GM12878 (cell line): Measurements from ENCODE around the gene ARL5C. TPM values are rescaled to one million over a fixed set of nuclear protein-coding genes. Genes with fewer than 3 reads are reported as not detected.

Experiments used
- ATAC-seq: fragments of 200-7000 bp; cut with Tn5 transposase; 3 replicates; pipeline ENCODE4 v1.9.1; 2020; ENCODE audit warnings: mild to moderate bottlenecking, moderate library complexity
- BruUV-seq: library from RNA; stranded (reverse); fragments of 400-500 nt; replicated peaks from 2 replicates; lab custom pipeline; 2021; lab: Mats Ljungman, UMichigan
- CTCF ChIA-PET: fragments of 300-600 bp; sonication (Branson Sonifier 250); formaldehyde crosslinking; extraction: SDS; loops from one replicate; lab custom pipeline; 2021; ENCODE audit warnings: inconsistent platforms; lab: Yijun Ruan, JAX
- POLR2A ChIA-PET: fragments of 350-600 bp; formaldehyde crosslinking; extraction: SDS; loops from one replicate; lab custom pipeline; 2021; ENCODE audit warnings: inconsistent platforms; lab: Charles Lee
- RAD21 ChIA-PET: fragments of 300-600 bp; sonication (Branson Sonifier 250); formaldehyde crosslinking; loops from one replicate; lab custom pipeline; 2023; ENCODE audit warnings: antibody characterized with exemption; ENCODE audit not compliant: unreplicated experiment; lab: Charles Lee
- SMC1A ChIA-PET: fragments of 300-600 bp; sonication (Branson Sonifier 250); formaldehyde crosslinking; loops from one replicate; lab custom pipeline; 2023; ENCODE audit not compliant: unreplicated experiment, uncharacterized antibody; lab: Charles Lee
- DNase-seq: peaks from one replicate; pipeline ENCODE4 v3.0.0-alpha.2; 2011; ENCODE audit warnings: low read depth, low spot score
- FAIRE-seq: peaks from 3 replicates; lab custom pipeline; 2011; peaks lifted over from hg19 to GRCh38; lab: Jason Lieb, UNC
- H2AFZ ChIP-seq: 2 replicates; pipeline ENCODE4 v1.6.0; 2011; ENCODE audit warnings: low read depth, low read length, control low read depth; ENCODE audit not compliant: control insufficient read depth
- H3K27ac ChIP-seq: 2 replicates; pipeline ENCODE4 v1.5.1; 2011; ENCODE audit warnings: control low read depth; ENCODE audit not compliant: control insufficient read depth, insufficient read depth
- H3K27me3 ChIP-seq, 2 experiments: replicated peaks in 1 of 2; 2 replicates each; pipeline versions ENCODE4 v1.6.0 to v1.6.1; 2011; ENCODE audit warnings: low read length in 1 of 2; ENCODE audit not compliant: control insufficient read depth in 2 of 2, insufficient read depth in 2 of 2
- H3K36me3 ChIP-seq, 2 experiments: 2 replicates each; pipeline ENCODE4 v1.5.1; 2011; ENCODE audit warnings: low read length in 1 of 2; ENCODE audit not compliant: control insufficient read depth in 2 of 2, insufficient read depth in 2 of 2
- H3K4me1 ChIP-seq: 2 replicates; pipeline ENCODE4 v1.6.1; 2011; ENCODE audit warnings: mild to moderate bottlenecking, low read length, moderate library complexity, mixed read lengths; ENCODE audit not compliant: control insufficient read depth, insufficient read depth
- H3K4me2 ChIP-seq: 2 replicates; pipeline ENCODE4 v1.6.0; 2011; ENCODE audit warnings: control low read depth; ENCODE audit not compliant: control insufficient read depth, insufficient read depth
- H3K4me3 ChIP-seq: fragments of 200-600 bp; sonication (generic); 2 replicates; pipeline ENCODE4 v1.5.1; 2016
- H3K79me2 ChIP-seq: 2 replicates; pipeline ENCODE4 v1.6.0; 2011; ENCODE audit warnings: low read length; ENCODE audit not compliant: control insufficient read depth, insufficient read depth
- H3K9ac ChIP-seq: 2 replicates; pipeline ENCODE4 v1.8.0; 2011; ENCODE audit warnings: low read length, control low read depth, mixed read lengths; ENCODE audit not compliant: control insufficient read depth, insufficient read depth
- H3K9me3 ChIP-seq: replicated peaks from 3 replicates; pipeline ENCODE4 v1.5.1; 2011; ENCODE audit warnings: mild to moderate bottlenecking, low read length; ENCODE audit not compliant: control insufficient read depth, insufficient read depth
- H4K20me1 ChIP-seq: 2 replicates; pipeline ENCODE4 v1.6.0; 2011; ENCODE audit not compliant: control insufficient read depth, insufficient read depth
- BCL11A ChIP-seq: IDR thresholded peaks from 2 replicates; pipeline ENCODE4 v1.6.1; 2011; ENCODE audit warnings: low read depth, low read length
- CHD4 ChIP-seq: fragments of 200-600 bp; sonication (generic); IDR thresholded peaks from 2 replicates; pipeline ENCODE4 v1.6.1; 2016; ENCODE audit warnings: mild to moderate bottlenecking
- EZH2 ChIP-seq: IDR thresholded peaks from 2 replicates; pipeline ENCODE4 v1.6.1; 2012; ENCODE audit warnings: low read depth, mild to moderate bottlenecking, control low read depth, inconsistent platforms, low read length, borderline replicate concordance; ENCODE audit not compliant: control insufficient read depth
- NFYA ChIP-seq: IDR thresholded peaks from 2 replicates; pipeline ENCODE4 v1.6.1; 2011; ENCODE audit warnings: low read depth, mild to moderate bottlenecking, low read length, improper control_type of control experiment, borderline replicate concordance
- NR2C1 ChIP-seq: fragments of 450-650 bp; IDR thresholded peaks from 2 replicates; pipeline ENCODE4 v1.6.1; 2017; ENCODE audit warnings: antibody characterized with exemption, mild to moderate bottlenecking, moderate library complexity
- POLR2AphosphoS2 ChIP-seq: IDR thresholded peaks from 2 replicates; pipeline ENCODE4 v1.6.1; 2011; ENCODE audit warnings: low read depth, mild to moderate bottlenecking, low read length, improper control_type of control experiment, moderate library complexity
- RAD21 ChIP-seq: IDR thresholded peaks from 2 replicates; pipeline ENCODE4 v1.6.1; 2011; ENCODE audit warnings: mild to moderate bottlenecking, low read depth, low read length, moderate library complexity; ENCODE audit not compliant: insufficient read depth
- RCOR1 ChIP-seq: conservative IDR thresholded peaks from 2 replicates; pipeline ENCODE4 v1.6.1; 2012; ENCODE audit warnings: low read depth, low read length, improper control_type of control experiment
- SREBF2 ChIP-seq: IDR thresholded peaks from 2 replicates; pipeline ENCODE4 v1.6.1; 2012; ENCODE audit warnings: mild to moderate bottlenecking, low read length
- SUZ12 ChIP-seq: fragments of 200-600 bp; sonication (generic); IDR thresholded peaks from one replicate; pipeline ENCODE4 v1.6.1; 2018; ENCODE audit warnings: antibody characterized with exemption, mild to moderate bottlenecking; ENCODE audit not compliant: unreplicated experiment
- TAF1 ChIP-seq: IDR thresholded peaks from 2 replicates; pipeline ENCODE4 v1.6.1; 2011; ENCODE audit warnings: mild to moderate bottlenecking, low read depth, low read length, borderline replicate concordance
- ZBED1 ChIP-seq: IDR thresholded peaks from 2 replicates; pipeline ENCODE4 v1.6.1; 2016; ENCODE audit warnings: borderline replicate concordance
- ZNF217 ChIP-seq: fragments of 450-650 bp; IDR thresholded peaks from 2 replicates; pipeline ENCODE4 v1.6.1; 2017; ENCODE audit warnings: antibody characterized with exemption, mild to moderate bottlenecking
- WGBS: methylation state at CpG from one replicate; pipeline ENCODE4 v1.1.6; 2016; ENCODE audit warnings: low lambda C conversion rate; ENCODE audit not compliant: insufficient replicate concordance, insufficient coverage; ENCODE audit errors: missing lambda C conversion rate; 5-methylcytosine and 5-hydroxymethylcytosine counted together
- in situ Hi-C: fragments of 300-500 bp; cut with MboI; formaldehyde crosslinking; loops from 9 replicates; pipeline ENCODE4 v1.14.3; 2018; ENCODE audit warnings: mixed read lengths
- intact Hi-C: fragments of 100-400 bp; cut with micrococcal nuclease; formaldehyde crosslinking; loops from one replicate; pipeline ENCODE4 v1.14.2; 2022; ENCODE audit not compliant: unreplicated experiment
- polyA plus RNA-seq, 11 experiments: library from polyadenylated mRNA; depleted of rRNA in 4 of 11; unstranded in 6 of 11; stranded (reverse) in 5 of 11; fragments of >200 nt; fragmentation: Nextera tagmentation in 4 of 11; fragmentation: Illumina TruSeq in 1 of 11; extraction: Ambion mirVana in 4 of 11; extraction: Trizol in 1 of 11; gene quantifications; 1 replicate in 1 of 11; 2 replicates in 10 of 11; pipeline versions ENCODE4 v1.2.1 to v1.2.3, GENCODE V29; 2011 to 2016; ENCODE audit warnings: inconsistent platforms in 2 of 11, missing spikeins in 2 of 11, low read depth in 1 of 11
- total RNA-seq, 4 experiments: library from RNA; depleted of rRNA in 3 of 4; stranded (reverse); fragments of >200 nt in 3 of 4; fragmentation: Illumina TruSeq in 1 of 4; extraction: Trizol in 1 of 4; gene quantifications; 2 replicates each; pipeline versions ENCODE4 v1.2.1 to v1.2.3, GENCODE V29; 2013 to 2021

The ARL5C gene
- total and polyA plus RNA-seq, 10 of the 15 experiments (the other 5 are each of a cell fraction or from before 2014, with no cell fraction given), result not detected

DNA sequence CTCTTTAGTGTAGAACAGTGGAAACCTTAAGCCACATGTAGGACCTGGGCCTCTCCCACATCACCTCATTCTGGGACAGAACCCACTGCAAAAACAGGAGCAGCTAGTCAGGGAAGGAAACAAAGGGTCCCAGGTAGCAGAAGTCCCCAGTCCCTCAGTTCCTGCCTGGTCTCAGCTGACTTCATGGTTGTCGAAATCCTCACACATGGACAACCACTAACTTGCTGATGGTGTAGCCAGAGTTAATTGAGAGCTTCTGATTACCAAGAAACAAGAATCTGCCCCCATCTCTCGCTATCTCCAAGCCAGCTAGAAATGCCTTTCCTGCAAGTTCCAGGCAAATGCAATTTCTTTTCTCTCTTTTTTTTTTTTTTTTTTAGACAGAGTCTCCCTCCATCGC is 3.6 kb upstream of the ARL5C start:
- Histone ChIP-seq H3K27ac (no peak overlapping the region), H3K4me2 (no peak overlapping the region), H3K9me3 (no peaks in the 10 kb centered on the region), H3K9ac (no peak overlapping the region), H3K36me3 (no peaks in the 10 kb centered on the region), H3K79me2 (no peaks in the 10 kb centered on the region), H3K4me1 (peaks cover 9% of the 10 kb centered on the region), H4K20me1 (no peaks in the 10 kb centered on the region), H3K4me3 (no peak overlapping the region), H2AFZ (no peak overlapping the region), H3K27me3 (peaks cover 0 to 2% of the 10 kb centered on the region in 2 experiments; a peak in 2 of 4 replicates)
- in situ Hi-C loops (no loop called here), intact Hi-C loops (no loop called here)
- SMC1A ChIA-PET, result interaction anchor here (0.7 kb wide), 1 partner anchor 11 kb away, joined by 3 read pairs; no protein-coding TSS in a partner anchor
- CTCF ChIA-PET, result interaction anchor here (1.8 to 1.9 kb wide), 2 partner anchors 62 to 186 kb away, joined by 4 to 10 read pairs; no protein-coding TSS in a partner anchor
- ATAC-seq, result no peak
- POLR2A ChIA-PET, result interaction anchor here (0.6 to 0.7 kb wide), 3 partner anchors 104 to 179 kb away, joined by 3 to 7 read pairs (median 4); no protein-coding TSS in a partner anchor
- RAD21 ChIA-PET, result interaction anchor here (0.9 to 1.8 kb wide), 2 partner anchors 16 to 66 kb away, joined by 3 to 8 read pairs; no protein-coding TSS in a partner anchor
- no peak for DNase-seq
- TF ChIP-seq BCL11A (no peak), NFYA (no peak)
- WGBS, result 71% methylated on average over 2 of the region's 3 CpGs
- peak; percentile 31 for FAIRE-seq
- no TSS peak for BruUV-seq

DNA sequence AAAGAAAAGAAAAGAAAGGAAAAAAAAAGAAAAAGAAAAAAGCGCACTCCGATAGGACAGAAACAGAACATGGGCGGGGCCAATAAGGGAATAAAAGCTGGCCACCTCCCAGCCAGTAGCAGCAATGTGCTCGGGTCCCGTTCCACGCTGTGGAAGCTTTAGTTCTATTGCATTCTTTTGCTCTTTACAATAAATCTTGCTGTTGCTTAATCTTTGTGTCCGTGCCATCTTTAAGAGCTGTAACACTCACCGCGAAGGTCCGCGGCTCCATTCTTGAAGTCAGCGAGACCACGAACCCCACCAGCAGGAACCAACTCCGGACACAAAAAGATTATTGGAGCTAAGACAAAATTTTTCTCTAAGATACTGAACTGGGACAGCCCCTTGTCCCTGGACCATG is 3.1 kb upstream of the ARL5C start:
- RAD21 ChIA-PET, result interaction anchor here (0.9 to 1.8 kb wide), 2 partner anchors 16 to 67 kb away, joined by 3 to 8 read pairs; no protein-coding TSS in a partner anchor
- ATAC-seq (no peak), FAIRE-seq (no peak), DNase-seq (no peak)
- H3K9me3 ChIP-seq, result no peaks in the 10 kb centered on the region
- SMC1A ChIA-PET, result no interaction called here
- TF ChIP-seq SUZ12 (no peak), ZNF217 (no peak), NR2C1 (no peak), TAF1 (no peak), SREBF2 (no peak), POLR2AphosphoS2 (no peak), ZBED1 (no peak), RCOR1 (no peak), CHD4 (no peak), EZH2 (no peak), RAD21 (no peak)
- H3K9ac ChIP-seq, result no peak overlapping the region
- intact Hi-C loops (no loop called here), in situ Hi-C loops (no loop called here)
- WGBS, result 81% methylated on average over 14 of the region's 14 CpGs
- H3K79me2 ChIP-seq, result no peaks in the 10 kb centered on the region
- H3K27me3 ChIP-seq, result peaks cover 0 to 2% of the 10 kb centered on the region in 2 experiments; a peak in 2 of 4 replicates
- H2AFZ ChIP-seq, result no peak overlapping the region
- POLR2A ChIA-PET, result interaction anchor here (0.6 to 0.7 kb wide), 3 partner anchors 104 to 179 kb away, joined by 3 to 7 read pairs (median 4); no protein-coding TSS in a partner anchor
- BruUV-seq, result no TSS peak
- peaks cover 9% of the 10 kb centered on the region for H3K4me1 ChIP-seq
- H3K27ac ChIP-seq, result no peak overlapping the region
- CTCF ChIA-PET, result interaction anchor here (1.8 to 1.9 kb wide), 2 partner anchors 62 to 186 kb away, joined by 4 to 10 read pairs; no protein-coding TSS in a partner anchor
- H4K20me1 ChIP-seq, result no peaks in the 10 kb centered on the region
- H3K4me3 ChIP-seq, result no peak overlapping the region
- no peaks in the 10 kb centered on the region for H3K36me3 ChIP-seq
- H3K4me2 ChIP-seq, result no peak overlapping the region
